HepG2 (cell line): ENCODE results near the gene CD300LB. TPM values are rescaled to one million over a fixed set of nuclear protein-coding genes. Genes with fewer than 3 reads are reported as not detected.

Source experiments
- ATAC-seq: fragments of 200-7000 bp; cut with Tn5 transposase; 3 replicates; pipeline ENCODE4 v1.9.1; 2020; ENCODE audit warnings: mild to moderate bottlenecking, moderate library complexity
- BruUV-seq: library from RNA; stranded (reverse); fragments of 400-500 nt; replicated peaks from 2 replicates; lab custom pipeline; 2021; lab: Mats Ljungman, UMichigan
- CTCF ChIA-PET: fragments of 300-600 bp; formaldehyde crosslinking; extraction: SDS; loops from one replicate; lab custom pipeline; 2021; ENCODE audit warnings: low total read pairs, inconsistent platforms, low intra/inter-chr PET ratio; lab: Yijun Ruan, JAX
- POLR2A ChIA-PET: fragments of 350-600 bp; sonication (Branson Sonifier 250); formaldehyde crosslinking; loops from one replicate; lab custom pipeline; 2020; ENCODE audit warnings: antibody characterized with exemption, inconsistent platforms; lab: Yijun Ruan, JAX
- DNase-seq: peaks from one replicate; pipeline ENCODE4 v3.0.0-alpha.2; 2015; ENCODE audit warnings: low spot score
- FAIRE-seq: peaks from 3 replicates; lab custom pipeline; 2011; peaks lifted over from hg19 to GRCh38; lab: Jason Lieb, UNC
- H2AFZ ChIP-seq: one replicate; pipeline ENCODE4 v1.6.1; 2011; ENCODE audit warnings: low read length, inconsistent platforms
- H3K27ac ChIP-seq: fragments of 300-600 bp; 3 replicates; pipeline ENCODE4 v1.8.0; 2011; ENCODE audit warnings: mixed run types, mild to moderate bottlenecking, mixed read lengths, low read length, inconsistent platforms; ENCODE audit not compliant: insufficient read depth; ENCODE audit errors: extremely low read length
- H3K27me3 ChIP-seq, 2 experiments: fragments of 200-600 bp in 1 of 2; 2 replicates in 1 of 2; 3 replicates in 1 of 2; pipeline versions ENCODE4 v1.6.0 to v1.8.0; 2011; ENCODE audit warnings: low read length in 2 of 2, mild to moderate bottlenecking in 2 of 2, moderate library complexity in 2 of 2, inconsistent platforms in 1 of 2; ENCODE audit not compliant: insufficient read depth in 2 of 2, control insufficient read depth in 1 of 2
- H3K36me3 ChIP-seq, 2 experiments: fragments of 200-600 bp in 1 of 2; replicated peaks in 1 of 2; 2 replicates in 1 of 2; 3 replicates in 1 of 2; pipeline versions ENCODE4 v1.5.1 to v1.8.0; 2011; ENCODE audit warnings: low read length in 2 of 2, inconsistent platforms in 1 of 2; ENCODE audit not compliant: insufficient read depth in 2 of 2, control insufficient read depth in 1 of 2
- H3K4me1 ChIP-seq: 2 replicates; pipeline ENCODE4 v1.5.1; 2012; ENCODE audit warnings: low read length, inconsistent platforms; ENCODE audit not compliant: insufficient read depth
- H3K4me2 ChIP-seq: 2 replicates; pipeline ENCODE4 v1.6.0; 2011; ENCODE audit warnings: low read depth, low read length, inconsistent platforms
- H3K4me3 ChIP-seq, 3 experiments: fragments of 200-600 bp in 1 of 3; sonication (generic), shearing (Covaris generic) in 1 of 3; replicated peaks in 1 of 3; 2 replicates each; pipeline ENCODE4 v1.5.1; 2011 to 2016; ENCODE audit warnings: low read length in 3 of 3, inconsistent platforms in 2 of 3, low read depth in 2 of 3, mild to moderate bottlenecking in 2 of 3, control low read depth in 1 of 3, mixed read lengths in 1 of 3; ENCODE audit not compliant: insufficient read depth in 1 of 3
- H3K79me2 ChIP-seq: one replicate; pipeline ENCODE4 v1.6.1; 2011; ENCODE audit warnings: low read length, inconsistent platforms; ENCODE audit not compliant: insufficient read depth
- H3K9ac ChIP-seq: 2 replicates; pipeline ENCODE4 v1.6.0; 2011; ENCODE audit warnings: mild to moderate bottlenecking, low read depth, low read length, inconsistent platforms; ENCODE audit not compliant: insufficient read depth
- H3K9me3 ChIP-seq: 2 replicates; pipeline ENCODE4 v1.5.1; 2012; ENCODE audit warnings: mild to moderate bottlenecking, low read length
- H4K20me1 ChIP-seq: 2 replicates; pipeline ENCODE4 v1.6.0; 2011; ENCODE audit warnings: inconsistent platforms, mild to moderate bottlenecking, low read length, moderate library complexity; ENCODE audit not compliant: insufficient read depth
- BRD4 ChIP-seq: sonication (generic); formaldehyde crosslinking; IDR thresholded peaks from 2 replicates; pipeline ENCODE4 v1.4.0; 2020; ENCODE audit warnings: missing genetic modification reagents
- CBX2 ChIP-seq, 2 experiments: fragments of 200-600 bp in 1 of 2; sonication (generic); formaldehyde crosslinking in 1 of 2; IDR thresholded peaks; 2 replicates each; pipeline versions ENCODE4 v1.7.0 to v1.8.1; 2018 to 2022; ENCODE audit warnings: low read depth in 2 of 2, low read length in 1 of 2, mild to moderate bottlenecking in 1 of 2, missing genetic modification reagents in 1 of 2
- E2F2 ChIP-seq: sonication (generic); formaldehyde crosslinking; IDR thresholded peaks from 2 replicates; pipeline ENCODE4 v1.4.0; 2020; ENCODE audit warnings: missing genetic modification reagents, borderline replicate concordance
- GTF3A ChIP-seq: sonication (generic); formaldehyde crosslinking; conservative IDR thresholded peaks from 2 replicates; pipeline ENCODE4 v1.4.0; 2020; ENCODE audit warnings: mild to moderate bottlenecking, missing genetic modification reagents
- HCFC1 ChIP-seq: fragments of 150-350 bp; IDR thresholded peaks from 2 replicates; pipeline ENCODE4 v1.6.1; 2014; ENCODE audit warnings: low read depth, low read length
- MED1 ChIP-seq: sonication (generic); formaldehyde crosslinking; IDR thresholded peaks from 2 replicates; pipeline ENCODE4 v1.4.0; 2020; ENCODE audit warnings: missing genetic modification reagents
- MIXL1 ChIP-seq: IDR thresholded peaks from 2 replicates; pipeline ENCODE4 v1.6.1; 2016
- NAIF1 ChIP-seq: sonication (generic); formaldehyde crosslinking; IDR thresholded peaks from 2 replicates; pipeline ENCODE4 v1.5.0; 2020; ENCODE audit warnings: mild to moderate bottlenecking, missing genetic modification reagents, borderline replicate concordance
- NFE2L2 ChIP-seq: fragments of 150-350 bp; IDR thresholded peaks from 2 replicates; pipeline ENCODE4 v1.6.1; 2014; ENCODE audit warnings: low read length
- NR1H2 ChIP-seq: sonication (generic); formaldehyde crosslinking; IDR thresholded peaks from 2 replicates; pipeline ENCODE4 v1.8.1; 2022; ENCODE audit warnings: low read depth, missing genetic modification reagents, borderline replicate concordance
- NR2F2 ChIP-seq: IDR thresholded peaks from 2 replicates; pipeline ENCODE4 v1.6.1; 2012; ENCODE audit warnings: low read depth, inconsistent platforms, borderline replicate concordance
- RAD21 ChIP-seq: fragments of 450-650 bp; formaldehyde crosslinking; IDR thresholded peaks from 2 replicates; pipeline ENCODE4 v1.5.0; 2020; ENCODE audit warnings: mild to moderate bottlenecking
- SNAPC4 ChIP-seq: sonication (generic); formaldehyde crosslinking; IDR thresholded peaks from 2 replicates; pipeline ENCODE4 v1.4.0; 2020; ENCODE audit warnings: mild to moderate bottlenecking, missing genetic modification reagents
- ZGPAT ChIP-seq: IDR thresholded peaks from 2 replicates; pipeline ENCODE4 v1.6.1; 2016; ENCODE audit warnings: mild to moderate bottlenecking
- ZKSCAN8 ChIP-seq: IDR thresholded peaks from 2 replicates; pipeline ENCODE4 v1.6.1; 2016; ENCODE audit warnings: borderline replicate concordance, missing genetic modification reagents, missing compliant biosample characterization
- ZNF234 ChIP-seq: sonication (generic); formaldehyde crosslinking; conservative IDR thresholded peaks from 2 replicates; pipeline ENCODE4 v1.5.1; 2020; ENCODE audit warnings: mild to moderate bottlenecking, missing genetic modification reagents
- ZNF296 ChIP-seq: sonication (generic); formaldehyde crosslinking; conservative IDR thresholded peaks from 2 replicates; pipeline ENCODE4 v1.5.0; 2020; ENCODE audit warnings: mild to moderate bottlenecking, missing genetic modification reagents
- ZNF33B ChIP-seq: sonication (generic); formaldehyde crosslinking; IDR thresholded peaks from 2 replicates; pipeline ENCODE4 v1.5.1; 2020; ENCODE audit warnings: mild to moderate bottlenecking, missing genetic modification reagents
- ZNF614 ChIP-seq: IDR thresholded peaks from 2 replicates; pipeline ENCODE4 v1.6.1; 2018; ENCODE audit warnings: missing biosample characterization, missing genetic modification reagents, inconsistent platforms, borderline replicate concordance
- ZNF781 ChIP-seq: sonication (generic); formaldehyde crosslinking; IDR thresholded peaks from 2 replicates; pipeline ENCODE4 v1.5.1; 2020; ENCODE audit warnings: borderline replicate concordance, mild to moderate bottlenecking, missing genetic modification reagents; ENCODE audit errors: not compliant biosample characterization
- WGBS: methylation state at CpG from one replicate; pipeline ENCODE4 v1.1.6; 2017; ENCODE audit warnings: low lambda C conversion rate; 5-methylcytosine and 5-hydroxymethylcytosine counted together
- in situ Hi-C: cut with HindIII; loops from 2 replicates; pipeline ENCODE4 v1.10.0; 2017; ENCODE audit warnings: low pct_unique_long_range_greater_than_20kb; ENCODE audit not compliant: extremely low pct_ligation_motif_present
- intact Hi-C: fragments of 100-400 bp; cut with micrococcal nuclease; formaldehyde crosslinking; loops from one replicate; pipeline ENCODE4 v1.10.0; 2022; ENCODE audit not compliant: unreplicated experiment
- polyA plus RNA-seq, 8 experiments: library from polyadenylated mRNA; depleted of rRNA in 3 of 8; stranded (reverse) in 7 of 8; unstranded in 1 of 8; fragments of >200 nt; fragmentation: Illumina TruSeq in 4 of 8; extraction: Trizol in 4 of 8; gene quantifications; 2 replicates each; pipeline versions ENCODE4 v1.2.1 to v1.2.3, GENCODE V29; 2011 to 2016; ENCODE audit warnings: low read depth in 4 of 8, missing spikeins in 1 of 8, mixed read lengths in 1 of 8; ENCODE audit not compliant: insufficient read depth in 1 of 8
- total RNA-seq, 5 experiments: library from RNA; depleted of rRNA; stranded (reverse); fragments of >200 nt; fragmentation: Illumina TruSeq; extraction: Trizol; gene quantifications; 2 replicates each; pipeline ENCODE4 v1.2.3, GENCODE V29; 2016; ENCODE audit warnings: low read depth in 1 of 5

CD300LB gene
- total and polyA plus RNA-seq, 2 of the 13 experiments (the other 11 are each of a cell fraction or from before 2014, with no cell fraction given) = not detected

GRCh38 chr17:74547264-74547663 lies 16.0 kb upstream of the CD300LB start:
- Histone ChIP-seq H3K4me2 (no peak overlapping the region), H3K36me3 (no peaks in the 10 kb centered on the region), H2AFZ (no peak overlapping the region), H4K20me1 (no peaks in the 10 kb centered on the region), H3K9ac (no peak overlapping the region), H3K9me3 (no peaks in the 10 kb centered on the region), H3K4me3 (no peak overlapping the region), H3K27me3 (peaks cover 24 to 97% of the 10 kb centered on the region in 2 experiments), H3K27ac (no peak overlapping the region), H3K4me1 (no peaks in the 10 kb centered on the region), H3K79me2 (no peaks in the 10 kb centered on the region)
- 0% methylated on average over 6 of the region's 7 CpGs for WGBS
- TF ChIP-seq ZNF234 (CRISPR knock-in tag) (no peak), NR2F2 (no peak), SNAPC4 (no peak), MED1 (CRISPR knock-in tag) (no peak), HCFC1 (no peak), ZKSCAN8 (CRISPR knock-in tag) (no peak), ZNF781 (CRISPR knock-in tag) (no peak), ZNF33B (CRISPR knock-in tag) (no peak), NFE2L2 (no peak), RAD21 (CRISPR knock-in tag) (no peak), ZGPAT (CRISPR knock-in tag) (no peak), NR1H2 (CRISPR knock-in tag) (no peak), NAIF1 (CRISPR knock-in tag) (no peak), BRD4 (CRISPR knock-in tag) (no peak), E2F2 (CRISPR knock-in tag) (no peak), ZNF296 (CRISPR knock-in tag) (no peak), MIXL1 (no peak), ZNF614 (CRISPR knock-in tag) (no peak), GTF3A (CRISPR knock-in tag) (no peak), CBX2 (IDR thresholded peaks at IDR 0.05; ENCODE audit: low read depth, low read length) (no peak), CBX2 (CRISPR knock-in tag; IDR thresholded peaks at IDR 0.05; ENCODE audit: low read depth) (no peak)
- DNase-seq (no peak), ATAC-seq (no peak), FAIRE-seq (no peak)
- intact Hi-C loops = no loop called here
- CTCF ChIA-PET = no interaction called here
- in situ Hi-C loops = no loop called here
- POLR2A ChIA-PET = no interaction called here
- BruUV-seq = no TSS peak
